Stimulated activated CD8-positive, alpha-beta memory T cell treated with anti-CD3 and anti-CD28 coated beads, Interleukin-4, amount 100 ng/mL, for 48 hours (primary cell): Measurements from ENCODE around the gene SLC17A5.
"Not testable (repeated sequence)": the region's sequence is repeated elsewhere in the genome, so short reads cannot be mapped to it uniquely, and the experiment has no call there.

Source experiments
- DNase-seq: peaks from one replicate; pipeline ENCODE4 v3.0.0-alpha.2; 2020

Gene SLC17A5

DNA sequence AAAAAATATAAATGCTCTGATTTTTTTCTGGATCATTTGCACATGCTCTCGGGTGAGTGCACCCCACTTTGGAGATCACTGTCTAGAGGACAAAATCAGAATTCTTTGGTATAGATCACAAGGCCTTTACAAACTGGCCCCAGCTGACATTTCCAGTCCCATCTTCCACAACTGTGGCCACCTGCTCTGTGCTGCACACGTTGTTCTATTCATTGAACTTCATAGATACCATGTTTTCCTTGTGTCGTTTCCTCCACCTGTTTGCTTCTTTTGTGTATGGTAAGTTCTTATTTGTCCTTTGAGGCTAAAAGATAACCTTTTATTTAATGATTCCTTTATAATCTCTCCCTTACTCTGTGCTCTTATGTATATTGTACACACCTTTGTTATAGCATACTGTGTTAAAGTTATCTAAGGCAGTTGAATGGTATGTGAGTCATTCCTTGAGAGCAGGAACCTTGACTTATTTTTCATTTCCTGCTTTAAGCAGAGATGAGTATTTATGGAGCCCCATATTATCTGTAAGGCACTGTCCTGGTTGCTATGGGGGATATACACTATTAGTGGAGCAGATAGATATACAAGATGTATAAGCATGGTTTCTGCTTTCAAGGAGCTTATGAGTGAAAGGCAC, 12.0 kb upstream of the SLC17A5 start:
- DNase-seq = no peak

DNA sequence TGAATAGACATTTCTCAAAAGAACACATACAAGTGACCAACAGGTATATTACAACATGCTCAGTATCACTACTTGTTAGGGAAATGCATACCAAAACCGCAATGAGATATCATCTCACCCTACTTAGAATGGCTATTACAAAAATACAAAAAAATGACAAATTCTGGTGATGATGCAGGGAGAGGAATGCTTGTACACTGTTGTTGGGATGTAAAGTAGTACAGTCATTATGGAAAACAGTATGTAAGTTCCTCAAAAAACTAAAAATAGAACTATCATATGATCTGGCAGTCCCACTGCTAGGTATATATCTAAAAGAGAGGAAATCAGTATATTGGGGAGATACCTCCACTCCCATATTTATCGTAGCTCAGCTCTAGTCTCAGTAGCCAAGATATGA, 10.9 kb upstream of the SLC17A5 start:
- no peak for DNase-seq

DNA sequence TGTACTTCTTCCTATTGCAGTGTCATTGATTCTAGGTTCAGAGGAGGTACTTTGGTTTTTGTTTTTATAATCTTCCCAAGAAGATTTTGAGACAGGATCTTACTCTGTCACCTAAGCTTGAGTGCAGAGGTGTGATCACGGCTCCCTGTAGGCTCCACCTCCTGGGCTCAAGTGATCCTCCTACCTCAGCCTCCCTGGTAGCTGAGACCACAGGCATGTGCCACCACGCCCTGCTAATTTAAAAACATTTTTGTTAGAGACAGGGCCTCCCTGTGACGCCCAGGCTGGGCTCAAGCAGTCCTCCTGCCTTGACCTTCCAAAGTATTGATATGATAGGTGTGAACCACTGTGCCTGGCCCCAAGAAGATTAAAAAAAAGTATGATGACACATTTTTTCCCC, 3.4 kb upstream of the SLC17A5 start:
- DNase-seq = no peak

DNA sequence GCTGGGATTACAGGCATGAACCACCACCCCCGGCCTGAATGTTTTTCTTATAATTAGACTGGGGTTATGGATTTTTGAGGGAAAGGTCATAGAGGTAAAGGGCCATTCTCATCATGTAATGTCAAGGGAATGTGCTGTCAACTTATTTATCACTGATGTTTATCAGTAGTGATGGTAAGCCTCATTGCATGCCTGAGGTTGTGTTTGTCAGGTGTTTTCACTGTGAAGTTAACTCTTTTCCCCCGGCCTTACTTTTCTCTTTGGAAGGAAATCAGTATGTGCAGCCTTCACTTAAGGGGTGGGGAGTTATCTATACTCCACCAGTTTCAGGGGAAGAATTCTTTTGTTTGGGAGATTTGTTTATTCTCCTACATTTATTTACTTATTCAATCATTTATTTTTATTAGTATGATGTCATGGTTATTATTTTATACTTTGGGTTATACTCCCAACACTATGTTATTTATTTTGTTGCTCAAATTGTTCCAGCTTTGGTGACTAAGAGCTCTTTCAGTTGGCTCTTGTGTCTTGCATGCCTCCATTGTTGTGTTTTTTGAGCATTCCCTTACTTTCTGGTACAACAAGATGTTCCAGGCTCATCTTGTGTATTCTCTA, 2.8 kb upstream of the SLC17A5 start:
- no peak for DNase-seq

DNA sequence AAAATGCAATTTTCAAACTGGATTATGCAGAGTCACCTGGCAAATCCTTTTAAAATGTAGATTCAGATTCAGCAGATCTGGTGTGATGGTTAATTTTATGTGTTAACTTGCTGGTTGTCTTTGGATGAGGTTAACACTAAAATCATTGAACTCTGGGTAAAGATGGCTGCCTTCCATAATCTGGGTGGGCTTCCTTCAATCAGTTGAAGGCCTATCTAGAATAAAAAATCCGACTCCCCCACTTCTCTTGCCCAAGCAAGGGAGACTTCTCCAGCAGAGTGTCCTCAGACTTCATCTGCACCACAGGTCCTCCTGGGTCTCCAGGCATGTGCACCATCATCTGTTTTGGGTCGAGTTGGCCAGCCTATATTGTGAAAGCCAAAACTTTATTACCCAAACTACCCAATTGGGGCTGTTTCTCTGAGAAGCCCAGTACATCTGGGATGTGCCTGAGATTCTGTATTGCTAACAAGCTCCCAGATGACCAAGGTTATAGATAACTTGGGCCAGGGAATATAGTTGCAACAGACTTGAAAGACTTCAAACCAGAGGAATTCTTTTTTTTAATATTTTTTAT, 1.6 kb upstream of the SLC17A5 start:
- no peak for DNase-seq

DNA sequence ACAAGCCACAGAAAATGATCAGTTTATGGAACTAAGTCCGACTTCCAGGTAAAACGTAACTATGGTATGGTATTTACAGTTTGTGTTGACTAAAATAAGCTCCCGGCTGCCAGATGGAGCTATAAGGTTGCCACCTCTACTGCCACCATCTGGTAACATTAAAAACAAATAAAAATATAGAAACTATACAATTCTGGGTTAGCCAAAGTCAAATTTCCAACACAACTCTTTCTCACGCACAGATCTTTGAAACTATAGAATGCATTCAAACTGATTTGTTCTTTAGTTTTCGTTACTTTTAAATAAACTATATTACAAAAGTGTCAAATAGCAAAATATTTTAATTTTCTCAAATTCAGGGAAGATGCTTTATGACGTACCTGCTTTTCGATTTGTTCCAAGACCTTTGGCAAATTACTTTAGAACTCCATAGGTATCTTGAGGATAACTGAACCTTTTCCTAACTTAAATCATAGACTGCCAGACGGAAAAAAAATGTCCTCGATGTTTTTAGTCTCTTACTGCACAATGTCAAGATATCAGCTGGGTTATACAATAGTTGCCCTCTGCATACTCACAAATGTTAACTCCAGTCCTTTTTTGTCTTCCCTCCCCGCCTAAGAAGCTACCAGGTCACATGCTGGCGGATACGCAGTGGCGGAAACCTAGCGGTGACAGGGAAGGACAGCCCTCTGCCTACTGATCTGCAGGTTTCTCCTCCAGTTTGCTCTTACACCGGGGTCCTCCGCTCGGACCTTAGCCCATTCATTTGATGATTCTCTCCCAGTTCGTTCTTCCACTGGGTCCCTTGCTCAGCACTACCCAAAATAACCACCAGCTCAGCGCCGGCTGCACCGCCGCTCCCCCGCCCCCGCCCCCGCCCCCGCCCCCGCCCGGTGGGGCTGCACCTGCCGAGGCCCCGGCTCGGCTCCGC, 888 bp downstream of the SLC17A5 start:
- DNase-seq = peak; percentile 72

DNA sequence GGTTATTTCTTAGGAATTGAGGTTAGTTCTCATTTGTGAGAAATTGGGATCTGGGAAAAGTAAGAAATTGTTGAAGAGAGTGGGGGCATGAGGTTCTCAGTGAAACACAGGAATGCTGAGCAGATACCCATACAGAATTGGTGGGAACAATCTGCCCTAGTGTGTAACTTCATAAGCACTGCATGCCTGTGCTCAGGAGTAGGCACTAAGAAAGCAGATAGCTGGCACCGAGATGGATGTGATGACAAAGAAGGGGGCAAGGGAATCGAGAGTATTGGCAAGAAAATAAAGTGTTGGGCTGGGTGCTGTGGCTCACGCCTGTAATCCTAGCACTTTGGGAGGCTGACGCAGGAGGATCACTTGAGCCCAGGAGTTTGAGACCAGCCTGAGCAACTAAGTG, 4.0 kb downstream of the SLC17A5 start:
- DNase-seq = no peak

DNA sequence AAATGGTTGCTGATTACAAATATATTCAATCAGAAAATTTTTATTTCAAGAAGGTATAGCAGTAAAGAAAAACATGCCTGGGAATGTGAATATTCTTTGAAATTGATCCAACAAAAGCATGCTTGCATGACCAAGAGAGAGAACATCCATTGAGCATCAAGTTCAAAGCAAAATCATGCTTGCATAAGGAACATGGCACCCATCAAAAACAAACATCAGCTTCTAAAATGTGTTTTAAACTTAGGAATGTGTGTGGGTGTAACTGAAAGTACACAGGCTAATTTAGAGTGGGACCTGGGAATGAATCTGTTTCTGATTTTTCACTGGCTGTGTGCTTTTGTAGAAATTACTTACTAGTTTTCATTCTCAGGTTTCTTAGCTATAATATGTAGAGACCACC, 5.6 kb downstream of the SLC17A5 start:
- DNase-seq = no peak

DNA sequence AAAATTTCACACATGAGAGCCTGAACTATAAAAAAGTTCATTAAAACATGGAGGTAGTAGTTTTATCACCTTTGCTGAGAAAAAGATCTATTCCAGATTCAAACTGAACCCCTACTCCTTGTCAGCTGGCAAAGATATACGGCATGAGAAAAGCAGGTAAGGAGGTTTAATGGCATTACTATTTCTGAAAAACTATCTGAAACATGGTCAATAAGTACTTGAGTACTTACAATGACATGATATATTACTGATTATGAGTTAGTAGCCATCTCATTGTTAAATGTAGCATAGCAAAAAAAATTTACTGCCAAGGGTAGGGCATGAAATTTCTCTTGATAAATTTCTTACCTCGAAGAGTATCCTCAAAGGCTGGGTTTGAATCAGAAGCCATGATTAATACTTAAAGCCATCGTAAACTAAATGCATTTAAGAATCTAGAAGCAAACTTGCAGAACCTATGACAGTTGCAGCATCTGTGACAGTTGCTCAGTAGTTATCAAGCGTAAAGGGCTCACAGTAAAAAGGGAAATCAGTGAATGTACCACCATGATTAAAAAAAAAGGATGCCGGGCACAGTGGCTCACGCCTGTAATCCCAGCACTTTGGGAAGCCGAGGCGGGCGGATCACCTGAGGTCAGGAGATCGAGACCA, 8.7 kb downstream of the SLC17A5 start:
- DNase-seq = no peak

DNA sequence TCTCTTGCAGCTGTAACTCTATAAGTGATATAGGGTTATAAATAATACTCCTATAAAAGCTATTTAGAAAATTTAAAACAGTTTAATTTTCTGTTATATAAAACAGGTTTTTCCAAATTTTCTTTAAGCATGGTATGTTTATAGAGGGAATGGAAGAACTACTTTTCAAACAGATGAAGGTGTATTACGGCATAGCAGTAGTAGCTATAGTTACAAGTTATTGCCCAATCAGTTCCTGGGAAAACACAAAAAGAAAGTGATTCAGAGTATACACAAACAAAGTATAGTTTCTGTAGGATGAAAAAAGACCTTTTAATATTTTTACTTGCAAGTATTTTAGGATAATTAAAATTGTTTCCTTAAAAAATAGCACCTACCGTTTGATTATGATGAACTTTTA, 9.8 kb downstream of the SLC17A5 start:
- DNase-seq = no peak

DNA sequence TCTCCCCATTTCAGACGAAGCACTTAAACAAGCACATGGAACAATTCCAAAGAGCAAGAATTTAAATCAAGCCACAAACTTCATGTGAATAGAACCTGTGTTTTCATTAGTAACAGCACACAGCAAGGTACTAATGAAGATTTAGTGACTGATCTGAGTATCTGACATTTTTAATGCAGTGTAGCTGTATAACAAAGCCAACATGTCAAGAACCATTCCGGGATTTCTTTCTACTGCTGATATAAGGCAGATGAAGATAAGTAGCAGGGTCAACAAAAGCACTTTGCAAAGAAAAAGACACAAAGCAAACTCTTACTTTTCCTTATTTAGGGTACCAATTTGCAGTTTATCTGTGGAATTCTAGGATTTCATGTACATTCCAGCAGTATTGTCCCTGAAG, 11.3 kb downstream of the SLC17A5 start:
- DNase-seq = no peak

DNA sequence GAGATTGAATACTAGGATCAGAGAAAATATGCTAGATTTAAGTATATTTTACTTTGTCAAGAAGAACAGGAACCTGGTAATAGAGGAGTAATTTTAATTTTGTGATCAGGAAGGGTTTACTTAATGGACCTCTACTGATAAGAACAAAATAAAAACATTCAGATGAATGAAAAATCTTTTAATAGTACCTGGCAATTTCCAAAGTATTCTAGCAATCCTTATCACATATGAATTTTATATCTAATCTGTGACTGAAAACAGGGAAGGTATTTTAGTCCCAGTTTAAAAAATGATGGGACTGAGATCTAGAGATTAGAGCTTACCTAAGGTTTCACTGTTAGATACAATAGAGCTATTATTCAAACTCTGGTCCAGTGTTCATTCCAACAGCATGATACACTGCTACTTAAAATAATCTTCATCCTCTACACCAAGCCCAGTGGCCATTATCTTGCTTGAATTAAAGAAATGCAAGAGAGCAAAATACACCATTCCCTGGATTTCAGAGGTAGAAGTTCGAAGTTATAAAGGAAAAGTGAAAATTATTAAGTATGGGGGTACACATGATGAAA, 13.5 kb downstream of the SLC17A5 start:
- DNase-seq = no peak

DNA sequence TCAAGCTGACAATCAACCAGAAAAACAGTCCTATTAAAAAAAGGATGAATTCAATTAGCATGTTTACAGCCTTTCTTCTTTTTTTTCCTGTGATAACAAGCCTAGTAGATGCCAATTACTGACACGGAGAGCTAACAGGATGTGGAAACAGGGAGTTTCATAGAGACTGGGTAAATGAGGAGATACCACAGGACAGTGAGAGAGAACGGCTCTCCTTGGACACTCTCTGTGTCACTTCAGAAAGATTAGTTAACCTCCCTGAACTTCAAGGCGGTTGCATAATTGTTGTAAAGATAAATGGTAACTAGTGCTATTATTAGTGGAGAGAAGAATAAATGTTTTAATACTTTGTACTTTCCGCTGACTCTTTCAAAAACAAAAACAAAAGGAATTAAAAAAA, 14.8 kb downstream of the SLC17A5 start:
- no peak for DNase-seq

DNA sequence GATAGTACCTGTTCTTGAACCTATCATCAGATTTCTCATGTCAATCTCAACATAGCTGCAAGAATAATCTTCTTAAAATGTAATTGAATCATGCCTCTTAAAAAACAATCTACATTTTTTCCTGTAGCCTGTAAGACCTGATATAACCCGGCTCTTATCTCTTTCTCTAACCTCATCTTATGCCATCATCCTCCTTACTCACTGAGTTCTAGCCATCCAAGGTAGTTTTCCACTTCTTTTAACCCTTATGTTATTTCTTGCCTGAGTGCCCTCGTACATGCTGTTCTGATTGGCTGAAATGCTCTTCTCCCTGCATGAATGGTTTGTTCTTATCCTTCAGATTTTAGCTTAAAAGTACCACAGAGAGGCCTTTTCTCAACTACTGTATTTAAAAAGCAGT, 16.4 kb downstream of the SLC17A5 start:
- DNase-seq = no peak

DNA sequence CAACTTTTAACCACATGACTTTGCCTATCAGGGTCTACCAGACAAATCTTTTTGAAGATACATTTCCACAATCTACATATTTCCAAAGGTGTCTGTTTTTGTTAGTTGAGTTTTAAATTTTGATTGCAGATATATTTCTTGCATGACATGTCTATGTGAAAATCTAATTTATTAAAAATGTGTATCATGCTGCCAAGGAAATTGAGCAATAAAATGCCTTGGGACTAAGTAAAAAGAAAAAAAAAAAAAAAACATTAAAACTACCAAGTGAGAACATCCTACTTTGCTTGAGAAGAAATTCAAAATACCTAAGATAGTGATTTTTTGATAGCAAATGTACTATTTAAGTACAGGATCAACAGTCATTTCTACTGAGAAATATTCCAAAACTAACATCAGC, 17.7 kb downstream of the SLC17A5 start:
- DNase-seq = no peak

DNA sequence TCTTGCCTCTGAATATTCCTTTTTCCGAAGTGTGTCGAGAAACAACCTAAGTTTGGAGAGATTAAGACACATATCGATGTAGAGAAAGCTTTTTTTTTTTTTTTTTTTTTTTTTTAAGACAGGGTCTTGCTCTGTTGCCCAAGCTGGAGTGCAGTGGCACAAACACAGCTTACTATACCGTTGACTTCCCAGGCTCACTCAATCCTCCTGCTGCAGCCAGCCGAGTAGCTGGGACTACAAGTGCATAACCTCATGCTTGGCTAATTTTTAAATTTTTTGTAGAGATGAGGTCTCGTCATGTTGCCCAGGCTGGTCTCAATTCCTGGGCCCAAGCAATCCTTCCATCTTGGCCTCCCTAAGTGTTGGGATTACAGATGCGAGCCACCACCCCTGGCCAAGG, 21.4 kb downstream of the SLC17A5 start:
- DNase-seq = no peak

DNA sequence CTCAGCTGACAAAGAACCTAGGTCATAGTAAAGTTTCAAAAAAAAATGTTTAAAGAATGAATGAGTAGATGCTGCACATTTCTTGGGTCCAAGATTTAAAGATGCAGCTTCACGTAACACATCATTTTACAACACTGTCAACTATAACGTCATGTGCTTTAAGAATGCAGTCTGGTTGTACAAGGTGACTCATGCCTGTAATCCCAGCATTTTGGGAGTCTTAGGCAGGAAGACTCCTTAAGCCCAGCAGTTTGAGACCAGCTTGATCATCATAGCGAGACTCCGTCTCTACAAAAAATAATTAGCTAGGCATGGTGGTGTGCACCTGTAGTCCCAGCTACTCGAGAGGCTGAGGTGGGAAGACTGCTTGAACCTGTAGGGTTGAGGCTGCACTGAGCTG, 21.9 kb downstream of the SLC17A5 start:
- DNase-seq = no peak

DNA sequence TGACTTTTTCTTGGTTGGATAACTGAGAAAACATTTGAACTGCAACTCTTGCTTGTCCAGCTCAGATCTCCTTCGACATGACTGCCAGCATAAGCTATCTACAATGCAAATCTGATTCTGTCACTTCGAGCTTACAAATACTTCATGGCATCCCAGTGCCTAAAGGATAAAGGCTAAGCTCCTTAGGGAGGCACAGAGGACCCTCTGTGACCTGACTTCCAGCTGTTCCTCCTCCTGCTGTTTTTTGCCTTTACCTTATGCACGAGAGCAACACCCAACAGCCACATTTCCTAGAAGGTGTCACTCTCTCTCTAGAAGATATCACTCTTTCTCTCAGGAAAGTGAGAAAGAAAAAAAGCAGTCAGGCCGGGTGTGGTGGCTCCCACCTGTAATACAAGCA, 23.4 kb downstream of the SLC17A5 start:
- no peak for DNase-seq

DNA sequence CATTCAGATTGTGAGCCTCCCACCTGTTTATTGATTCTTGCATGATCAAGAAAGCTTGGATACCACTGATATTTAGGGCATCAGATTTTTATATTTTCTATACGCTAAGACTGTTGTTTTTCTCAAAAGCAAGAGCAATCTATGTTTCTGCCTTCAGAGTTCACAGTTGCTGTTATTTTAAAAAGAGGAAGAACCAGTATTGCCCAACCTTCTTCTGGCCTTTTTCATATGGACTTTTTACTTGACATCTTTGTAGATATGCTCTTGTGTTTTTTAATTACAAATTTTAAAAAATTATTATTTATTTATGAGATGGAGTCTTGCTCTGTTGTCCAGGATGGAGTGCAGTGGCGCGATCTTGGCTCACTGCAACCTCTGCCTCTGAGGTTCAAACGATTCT, 28.9 kb downstream of the SLC17A5 start:
- DNase-seq = no peak

DNA sequence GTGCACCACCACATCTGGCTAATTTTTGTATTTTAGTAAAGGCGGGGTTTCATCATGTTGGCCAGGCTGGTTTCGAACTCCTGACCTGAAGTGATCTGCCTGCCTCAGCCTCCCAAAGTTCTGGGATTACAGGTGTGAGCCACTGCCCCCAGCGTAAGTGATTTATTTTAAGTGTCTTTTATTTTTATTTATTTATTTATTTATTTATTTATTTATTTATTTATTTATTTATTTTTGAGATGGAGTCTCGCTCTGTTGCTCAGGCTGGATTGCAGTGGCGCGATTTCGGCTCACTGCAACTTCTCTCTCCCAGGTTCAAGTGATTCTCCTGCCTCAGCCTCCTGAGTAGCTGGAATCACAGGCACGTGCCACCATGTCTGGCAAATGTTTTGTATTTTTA, 30.3 kb downstream of the SLC17A5 start:
- DNase-seq = not testable (repeated sequence)

DNA sequence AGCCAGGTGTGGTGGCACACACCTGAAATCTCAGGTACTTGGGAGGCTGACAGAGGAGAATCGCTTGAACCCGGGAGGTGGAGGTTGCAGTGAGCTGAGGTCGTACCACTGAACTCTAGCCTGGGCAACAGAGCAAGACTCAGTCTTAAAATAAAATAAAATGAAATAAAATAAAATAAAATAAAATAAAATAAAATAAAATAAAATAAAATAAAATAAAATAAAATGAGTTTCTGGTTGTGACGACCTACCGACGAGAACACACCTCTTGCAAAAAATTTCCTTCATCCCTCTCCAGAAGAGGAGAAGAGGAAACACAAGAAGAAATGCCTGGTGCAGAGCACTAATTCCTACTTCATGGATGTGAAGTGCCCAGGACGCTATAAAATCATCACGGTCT, 35.7 kb downstream of the SLC17A5 start:
- not testable (repeated sequence) for DNase-seq

DNA sequence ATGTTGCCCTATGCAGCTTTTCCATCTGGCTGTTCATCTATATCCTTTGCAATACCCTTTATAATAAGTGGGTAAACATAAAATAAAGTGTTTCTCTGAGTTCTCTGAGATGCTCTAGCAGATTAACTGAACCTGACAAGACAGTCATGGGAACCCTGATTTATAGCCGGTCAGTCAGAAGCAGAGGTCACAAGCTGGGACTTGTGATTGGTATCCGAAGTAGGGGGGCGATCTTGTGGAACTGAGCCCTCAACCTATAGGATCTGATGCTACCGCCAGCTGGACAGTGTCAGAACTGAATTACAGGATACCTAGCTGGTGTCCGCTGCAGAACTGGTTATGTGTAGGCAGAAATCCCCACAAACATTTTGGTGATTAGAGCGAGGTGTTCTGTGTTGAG, 39.0 kb downstream of the SLC17A5 start:
- no peak for DNase-seq
